ENCODE data around the gene KLHL9.

Gene KLHL9

DNA sequence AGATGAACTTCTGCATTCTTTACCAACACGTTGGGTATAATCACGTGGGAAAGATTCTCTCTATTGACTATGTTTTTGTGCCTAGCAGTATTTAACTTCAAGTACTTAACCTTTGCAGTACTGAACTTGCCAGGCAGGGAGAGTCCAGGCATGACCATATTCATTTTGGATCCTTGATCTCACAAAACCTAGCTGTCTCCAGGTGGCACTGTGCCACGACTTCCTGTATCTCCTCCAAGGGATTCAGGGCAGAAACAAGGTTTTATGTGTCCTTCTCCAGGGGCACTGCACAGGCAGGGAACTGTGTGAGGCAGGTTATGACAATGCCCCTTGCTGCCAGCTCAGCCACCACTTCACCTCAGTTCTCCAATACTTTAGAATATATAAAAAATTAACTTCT is 18.3 kb downstream of the KLHL9 start:
- DNase-seq: no peak

DNA sequence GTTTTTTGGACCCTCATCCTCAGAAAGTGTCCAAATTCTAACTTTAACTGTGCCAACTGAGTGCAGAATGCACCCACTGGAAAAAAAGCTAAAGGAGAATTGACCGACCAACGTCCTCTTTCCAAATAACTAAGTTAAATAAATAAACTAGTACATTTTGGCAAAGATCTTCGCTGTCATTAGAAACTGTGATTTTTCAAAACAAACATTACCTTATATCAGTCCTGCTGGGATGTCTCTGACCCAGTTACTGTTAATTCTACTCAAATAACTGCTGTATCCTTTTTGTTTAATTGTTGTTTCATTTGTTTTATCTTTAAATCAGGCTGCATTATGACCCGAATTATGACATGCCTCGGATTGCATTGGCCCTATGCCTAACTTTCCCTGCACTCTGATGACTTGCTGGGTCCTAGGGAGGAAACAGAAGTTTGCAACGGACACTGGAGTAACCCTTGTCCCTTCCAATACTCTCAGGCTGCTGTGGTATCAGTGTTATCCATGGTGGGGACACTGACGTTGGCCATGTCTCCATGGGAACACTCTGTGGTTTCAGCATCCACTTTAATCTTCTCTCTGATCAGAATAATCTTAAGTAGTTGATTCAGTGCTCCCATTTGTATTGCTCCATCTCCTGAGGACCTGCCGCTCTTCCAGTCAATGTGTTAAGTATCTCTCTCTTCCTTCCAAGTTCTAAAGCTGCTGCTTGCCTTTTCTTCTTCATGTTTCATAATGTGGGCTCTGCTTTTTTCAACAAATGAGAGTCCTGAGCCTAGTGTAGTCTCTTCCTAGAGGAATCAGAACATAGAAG is 19.0 kb downstream of the KLHL9 start:
- DNase-seq: no peak

DNA sequence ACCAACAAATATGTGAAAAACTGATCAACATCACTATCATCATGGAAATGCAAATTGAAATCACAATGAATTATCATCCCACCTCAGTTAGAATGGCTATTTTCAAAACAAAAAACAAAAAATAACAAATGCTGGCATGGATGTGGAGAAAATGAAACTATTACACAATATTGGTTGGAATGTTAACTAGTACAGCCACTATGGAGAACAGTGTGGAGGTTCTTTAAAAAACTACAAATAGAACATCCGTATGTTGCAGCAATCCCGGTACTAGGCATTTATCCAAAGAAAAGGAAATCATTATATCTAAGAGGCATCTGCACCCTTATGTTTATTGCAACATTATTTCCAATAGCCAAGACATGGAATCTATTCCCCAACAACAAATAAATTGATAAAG is 21.1 kb downstream of the KLHL9 start:
- DNase-seq: no peak

DNA sequence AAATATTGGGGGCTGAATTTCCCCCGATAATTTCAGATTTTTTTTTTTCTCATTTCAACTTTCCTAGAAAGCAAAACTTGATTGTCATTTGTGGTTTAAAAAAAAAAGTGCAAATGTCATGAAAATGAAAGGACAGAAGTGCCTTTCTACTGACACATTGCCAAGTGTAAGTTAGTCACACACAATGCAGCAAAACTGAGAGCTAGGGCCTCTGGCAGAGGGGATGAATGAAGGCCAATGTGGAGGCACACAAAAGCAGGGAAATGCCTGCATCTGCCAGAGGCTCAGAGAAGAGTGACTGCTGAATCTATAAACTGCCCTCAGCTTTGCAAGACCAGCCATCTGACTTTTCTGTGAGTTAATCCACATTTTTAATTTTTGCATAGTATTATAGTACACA is 23.3 kb downstream of the KLHL9 start:
- DNase-seq: no peak

DNA sequence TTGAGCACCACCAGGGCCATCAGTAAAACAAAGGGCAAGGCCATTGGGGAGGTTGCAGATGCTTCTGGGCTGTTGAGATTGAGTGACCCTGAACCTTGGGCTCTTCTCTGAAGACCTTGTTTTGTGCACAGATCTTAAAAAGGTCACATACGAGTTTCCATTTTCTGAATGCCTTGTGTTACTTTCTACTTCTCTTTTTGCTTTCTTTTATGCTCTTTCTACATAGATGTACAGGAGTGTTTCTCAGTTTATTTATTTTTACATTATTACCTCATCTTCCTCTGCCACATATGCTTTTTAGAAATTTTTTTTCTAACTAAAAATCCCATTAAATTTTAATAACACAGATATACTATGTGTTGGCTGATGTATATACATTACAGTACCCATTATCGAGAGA is 30.0 kb downstream of the KLHL9 start, which contains the start of gene IFNA5:
Gene IFNA5, minus strand, starts transcription at position 101 of the 400 bp plus-strand sequence. Its CDS starts 57 bp downstream, at position 44.
- DNase-seq: no peak

DNA sequence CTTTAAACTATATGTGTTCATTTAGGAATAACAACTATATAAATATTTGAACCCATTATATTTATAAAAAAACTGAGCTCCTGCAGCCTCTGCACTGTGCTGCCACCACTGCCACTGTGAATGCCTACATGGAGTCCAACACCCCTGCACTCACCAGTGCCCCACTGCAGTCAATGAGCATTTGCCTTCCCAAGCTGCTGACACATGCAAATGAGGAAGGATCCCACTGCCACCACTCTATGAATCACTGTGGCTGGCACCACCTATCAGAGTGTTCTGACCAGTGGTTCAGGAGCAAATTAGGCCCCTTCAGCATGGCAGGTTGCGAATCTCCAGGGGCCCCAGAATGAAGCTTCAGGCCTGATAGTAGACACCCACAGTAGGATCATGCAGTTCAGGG is 39.2 kb downstream of the KLHL9 start:
- DNase-seq: no peak

DNA sequence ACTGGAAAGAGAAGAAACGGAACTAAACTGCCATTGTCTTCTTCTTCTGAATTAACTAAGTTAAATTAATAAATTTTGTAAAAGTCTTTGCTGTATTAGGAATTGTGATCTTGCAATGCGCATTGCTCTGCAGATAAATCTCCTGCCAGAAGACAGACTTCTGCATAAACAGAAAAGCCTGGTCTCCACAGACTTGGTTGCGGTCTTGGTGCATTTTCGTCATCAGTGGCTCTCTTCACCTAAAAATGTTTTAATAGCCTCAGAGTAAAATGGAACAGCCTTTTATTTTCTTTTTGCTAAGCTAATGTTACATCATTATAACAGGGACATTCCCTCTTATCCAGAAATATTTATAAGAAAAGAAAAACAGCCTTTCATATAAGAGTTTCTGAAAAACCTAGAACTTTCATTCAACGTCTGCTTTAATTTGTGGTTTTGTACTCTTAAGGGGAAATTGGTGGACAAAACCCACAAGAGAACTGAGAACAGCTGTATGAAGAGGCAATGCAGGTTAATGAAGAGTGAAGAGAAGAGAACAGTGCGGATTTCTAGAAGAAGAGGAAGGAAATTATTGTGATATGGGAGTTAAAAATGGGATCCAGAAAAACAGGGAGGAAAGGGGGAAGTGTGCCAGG is 40.2 kb downstream of the KLHL9 start:
- no peak for DNase-seq

DNA sequence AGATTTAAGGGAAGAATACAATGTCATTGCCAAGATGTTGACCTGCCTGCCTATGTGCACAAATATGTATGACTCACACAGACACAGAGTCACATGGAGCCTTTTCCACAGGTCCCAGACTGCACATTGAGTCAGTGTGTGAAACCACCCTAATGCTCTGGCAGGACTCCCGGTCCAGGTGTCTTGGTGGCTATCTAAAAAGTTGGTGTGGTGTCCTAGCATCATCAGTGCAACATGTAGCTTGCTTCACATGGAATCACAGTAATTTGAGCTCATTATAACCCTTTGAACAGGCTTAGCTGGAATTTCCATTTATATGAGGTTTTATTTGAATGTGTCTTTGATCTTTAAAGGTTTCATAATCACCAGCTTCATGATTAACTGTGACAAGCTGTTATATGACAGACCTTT is 40.8 kb downstream of the KLHL9 start:
- DNase-seq: no peak

DNA sequence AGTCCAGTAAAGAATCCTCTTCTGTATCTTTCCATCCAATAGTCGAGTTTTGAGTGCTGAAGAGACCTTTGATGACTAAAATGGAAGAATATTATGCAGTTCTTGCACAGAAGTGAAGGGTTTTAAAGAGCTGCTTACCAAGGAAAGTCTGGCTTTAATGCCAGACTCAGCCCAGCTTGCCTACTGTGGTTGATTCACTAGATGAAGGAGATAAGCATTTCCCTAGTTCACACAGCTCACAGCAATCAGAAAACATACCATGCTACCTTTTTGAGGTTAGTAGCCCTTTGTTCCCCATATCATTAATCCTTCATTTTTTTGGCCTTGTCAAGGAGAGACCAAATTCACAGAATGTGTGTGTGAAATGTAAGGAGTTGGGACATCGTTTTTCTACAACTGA is 45.4 kb downstream of the KLHL9 start:
- DNase-seq: no peak

DNA sequence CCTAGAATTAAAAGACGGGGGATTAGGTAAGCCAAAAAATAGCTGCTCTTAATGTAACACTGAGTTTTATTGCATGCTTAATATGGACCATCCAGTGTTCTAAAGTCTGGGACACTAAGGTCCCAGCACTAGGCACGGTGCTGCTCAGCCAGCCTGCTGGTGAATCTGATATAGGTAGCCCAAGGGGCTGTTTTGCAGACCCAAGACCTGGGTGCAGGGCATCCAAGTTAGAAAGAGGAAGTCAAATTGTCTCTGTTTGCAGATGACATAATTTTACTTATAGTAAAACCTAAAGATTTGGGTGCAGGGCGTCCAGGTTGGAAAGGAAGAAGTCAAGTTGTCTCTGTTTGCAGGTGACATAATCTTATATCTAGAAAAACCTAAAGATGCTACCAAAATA is 47.9 kb downstream of the KLHL9 start:
- no peak for DNase-seq

DNA sequence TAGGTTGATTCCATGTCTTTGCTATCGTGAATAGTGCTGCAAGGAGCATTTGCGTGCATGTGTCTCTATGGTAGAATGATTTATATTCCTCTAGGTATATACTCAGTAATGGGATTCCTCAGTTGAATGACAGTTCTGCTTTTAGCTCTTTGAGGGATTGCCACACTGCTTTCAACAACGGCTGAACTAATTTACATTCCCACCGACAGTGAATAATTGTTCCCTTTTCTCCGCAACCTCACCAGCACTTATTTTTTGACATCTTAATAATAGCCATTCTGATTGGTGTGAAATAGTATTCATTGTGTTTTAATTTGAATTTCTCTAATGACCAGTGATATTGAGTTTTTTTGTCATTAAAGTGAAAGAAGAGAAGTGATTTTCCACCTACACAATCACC is 48.5 kb downstream of the KLHL9 start:
- DNase-seq: no peak

DNA sequence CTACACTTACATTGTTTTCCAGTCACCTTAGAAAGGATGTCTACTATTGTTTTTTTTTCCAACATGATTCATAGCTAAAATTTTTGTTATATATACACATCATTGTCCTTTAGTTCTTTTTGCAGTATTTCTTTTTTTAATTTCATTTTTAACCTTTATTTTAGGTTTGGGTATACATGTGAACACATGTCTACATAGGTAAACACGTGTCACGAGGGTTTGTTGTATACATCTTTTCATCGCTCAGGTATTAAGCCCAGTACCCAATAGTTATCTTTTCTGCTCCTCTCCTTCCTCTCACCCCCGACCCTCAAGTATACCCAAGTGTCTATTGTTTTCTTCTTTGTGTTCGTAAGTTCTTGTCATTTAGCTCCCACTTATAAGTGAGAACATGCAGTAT is 49.1 kb downstream of the KLHL9 start:
- no peak for DNase-seq

DNA sequence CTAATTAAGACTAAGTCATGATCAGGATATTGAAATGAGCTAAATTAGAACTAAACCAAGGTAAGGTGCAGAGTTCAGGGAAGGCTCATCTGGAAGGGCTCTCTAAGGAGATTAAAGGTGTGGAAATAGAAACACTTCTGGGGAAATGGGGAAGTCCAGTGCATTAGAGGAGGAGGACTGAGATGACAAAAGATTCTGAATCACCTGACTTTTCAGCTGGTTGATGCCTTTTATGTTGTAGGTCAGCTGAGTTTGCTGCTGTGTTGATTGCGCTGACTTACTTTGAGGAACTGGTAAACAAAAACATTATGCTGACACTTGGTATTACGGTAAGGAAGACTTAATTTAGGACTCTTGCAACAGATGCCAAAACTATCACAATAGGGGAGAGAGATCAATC is 53.9 kb downstream of the KLHL9 start:
- no peak for DNase-seq
